Prostate gland (tissue), 2 donors: ENCODE data around the gene HSCB. TPM values are rescaled to one million over a fixed set of nuclear protein-coding genes. Genes with fewer than 3 reads are reported as not detected.
A peak's percentile ranks its signal among the peaks of the same experiment; 100 is the strongest.
"Not testable (repeated sequence)": the region's sequence is repeated elsewhere in the genome, so short reads cannot be mapped to it uniquely, and the experiment has no call there.

ENCODE experiments used
- DNase-seq: peaks from one replicate; pipeline ENCODE4 v3.0.0-alpha.2; 2019; ENCODE audit warnings: low spot score
- H3K27ac ChIP-seq, 2 donors: fragments of 200-600 bp; sonication (generic); 2 replicates each; pipeline ENCODE4 v1.5.1; 2017 to 2019
- H3K27me3 ChIP-seq: fragments of 200-600 bp; sonication (generic); replicated peaks from 2 replicates; pipeline ENCODE4 v1.5.1; 2019; ENCODE audit not compliant: insufficient read depth
- H3K36me3 ChIP-seq, 2 donors: fragments of 200-600 bp; sonication (generic); 1 replicate in 1 of 2; 2 replicates in 1 of 2; pipeline versions ENCODE4 v1.5.1 to v1.8.1; 2017 to 2019
- H3K4me1 ChIP-seq: fragments of 200-600 bp; sonication (generic); replicated peaks from 2 replicates; pipeline ENCODE4 v1.5.1; 2019
- H3K4me3 ChIP-seq, 2 donors: fragments of 200-600 bp; sonication (generic); 2 replicates each; pipeline ENCODE4 v1.5.1; 2017 to 2019
- H3K9me3 ChIP-seq: fragments of 200-600 bp; sonication (generic); 2 replicates; pipeline ENCODE4 v1.5.1; 2017
- CTCF ChIP-seq, 4 experiments: fragments of 200-600 bp in 2 of 4; fragments of 450-650 bp in 2 of 4; sonication (generic) in 2 of 4; IDR thresholded peaks; 1 replicate in 3 of 4; 2 replicates in 1 of 4; pipeline ENCODE4 v1.5.1; 2016 to 2019; ENCODE audit warnings: antibody characterized with exemption in 4 of 4, mild to moderate bottlenecking in 2 of 4, moderate library complexity in 2 of 4
- POLR2A ChIP-seq: fragments of 450-650 bp; IDR thresholded peaks from one replicate; pipeline ENCODE4 v1.6.1; 2016; ENCODE audit warnings: antibody characterized with exemption, mild to moderate bottlenecking
- POLR2AphosphoS5 ChIP-seq: sonication (generic); formaldehyde crosslinking; IDR thresholded peaks from one replicate; pipeline ENCODE4 v1.6.1; 2017; ENCODE audit warnings: antibody characterized with exemption
- WGBS: methylation state at CpG from one replicate; pipeline ENCODE4 v1.1.5; 2018; 5-methylcytosine and 5-hydroxymethylcytosine counted together
- intact Hi-C: fragments of 100-400 bp; cut with DNase I; formaldehyde crosslinking; loops from one replicate; pipeline ENCODE4 v1.14.2; 2022
- total RNA-seq, 2 donors: library from RNA; depleted of rRNA; stranded (reverse); fragments of >200 nt; gene quantifications; one replicate each; pipeline ENCODE4 v1.1.0, GENCODE V29; 2016

Gene HSCB
- total RNA-seq, 2 donors from 2014 or later = 27.9 to 39.5 TPM

- no peaks in the 10 kb centered on the region for H3K9me3 ChIP-seq
- peaks cover 0 to 3% of the 10 kb centered on the region in 2 donors for H3K36me3 ChIP-seq
- no peaks in the 10 kb centered on the region for H3K27me3 ChIP-seq
- H3K4me1 ChIP-seq = no peaks in the 10 kb centered on the region
- H3K27ac ChIP-seq = peak overlapping the region in 1 of 2 donors; percentile 96
- no peak for DNase-seq
- intact Hi-C loops = loop anchor here (1.0 kb wide), 2 partner anchors 29 to 59 kb away; partner anchors contain the start of gene XBP1
- TF ChIP-seq CTCF (IDR thresholded peaks at IDR 0.05) (peak in 1 of 4 experiments; percentile 31), POLR2AphosphoS5 (no peak)
- 7% methylated on average over 18 of the region's 18 CpGs for WGBS
- H3K4me3 ChIP-seq = peak overlapping the region; percentile 78 to 94
Observed at GRCh38 chr22:28741200-28741784, 547 bp upstream of the HSCB start.

GRCh38 chr22:28742562-28742962 lies 723 bp downstream of the HSCB start:
- peak overlapping the region; percentile 96 to 99 for H3K27ac ChIP-seq
- WGBS = 2% methylated on average over 10 of the region's 10 CpGs
- no peaks in the 10 kb centered on the region for H3K9me3 ChIP-seq
- no peak for DNase-seq
- intact Hi-C loops = loop anchor here (2.0 kb wide), 1 partner anchor 30 kb away; the partner anchor contains the start of gene CCDC117
- peaks cover 0 to 3% of the 10 kb centered on the region in 2 donors for H3K36me3 ChIP-seq
- no peaks in the 10 kb centered on the region for H3K27me3 ChIP-seq
- peak overlapping the region; percentile 78 to 94 for H3K4me3 ChIP-seq
- no peaks in the 10 kb centered on the region for H3K4me1 ChIP-seq
- TF ChIP-seq POLR2AphosphoS5 (peak; percentile 37), CTCF (IDR thresholded peaks at IDR 0.05) (no peak), POLR2A (no peak)

GRCh38 chr22:28743852-28744251 lies 2.0 kb downstream of the HSCB start:
- Histone ChIP-seq H3K4me1 (no peaks in the 10 kb centered on the region), H3K36me3 (peaks cover 0 to 3% of the 10 kb centered on the region in 2 donors), H3K9me3 (no peaks in the 10 kb centered on the region), H3K4me3 (no peak overlapping the region), H3K27me3 (no peaks in the 10 kb centered on the region), H3K27ac (no peak overlapping the region)
- WGBS = 90% methylated on average over 3 of the region's 3 CpGs
- intact Hi-C loops = loop anchor here (2.0 kb wide), 1 partner anchor 29 kb away; the partner anchor contains the start of gene CCDC117
- no peak for DNase-seq
- TF ChIP-seq POLR2AphosphoS5 = no peak

DNA sequence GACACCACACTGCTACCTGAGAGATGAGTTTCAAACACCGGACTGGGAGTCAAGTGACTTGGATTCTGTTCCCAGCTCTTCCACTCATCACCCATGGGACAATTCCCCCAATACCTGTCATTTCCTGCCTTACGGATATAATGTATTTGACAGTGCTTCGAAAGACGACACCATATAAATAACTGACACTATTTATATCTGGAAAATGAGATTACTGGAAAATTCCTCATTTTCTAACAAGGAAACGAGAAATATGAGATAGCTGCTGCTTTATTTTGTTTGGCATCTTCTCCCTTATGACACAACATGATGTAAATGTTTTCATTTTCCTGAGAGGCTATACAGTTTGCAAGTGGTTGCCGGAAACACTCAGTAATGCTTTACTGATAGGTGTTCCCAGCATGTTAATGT lies 8.6 kb downstream of the HSCB start:
- H3K4me3 ChIP-seq = no peak overlapping the region
- H3K9me3 ChIP-seq = no peaks in the 10 kb centered on the region
- TF ChIP-seq POLR2AphosphoS5 (no peak), CTCF (IDR thresholded peaks at IDR 0.05) (no peak), POLR2A (no peak)
- H3K27ac ChIP-seq = no peak overlapping the region
- 74% methylated on average over 6 of the region's 6 CpGs for WGBS
- intact Hi-C loops = no loop called here
- DNase-seq = no peak
- no peaks in the 10 kb centered on the region for H3K4me1 ChIP-seq
- no peaks in the 10 kb centered on the region for H3K27me3 ChIP-seq
- H3K36me3 ChIP-seq = no peaks in the 10 kb centered on the region

GRCh38 chr22:28754512-28754911 lies 12.7 kb downstream of the HSCB start:
- H3K27ac ChIP-seq, H3K27me3 ChIP-seq, H3K4me3 ChIP-seq, DNase-seq, H3K9me3 ChIP-seq, intact Hi-C loops, H3K4me1 ChIP-seq, H3K36me3 ChIP-seq: not testable (repeated sequence)
- WGBS = 94% methylated on average over 3 of the region's 3 CpGs
